Activated naive CD8-positive, alpha-beta T cell treated with anti-CD3 and anti-CD28 coated beads, Interleukin-2, amount 10 ng/mL, durations not matched to agents 7 days and 5 days (primary cell): Measurements from ENCODE around the gene GTF3C5. TPM values are rescaled to one million over a fixed set of nuclear protein-coding genes. Genes with fewer than 3 reads are reported as not detected.
"Not testable (repeated sequence)": the region's sequence is repeated elsewhere in the genome, so short reads cannot be mapped to it uniquely, and the experiment has no call there.

ENCODE experiments used
- ATAC-seq: fragments of 150-1000 bp; cut with Tn5 transposase; one replicate; pipeline ENCODE4 v1.10.0; 2021; ENCODE audit warnings: low read depth, moderate library complexity
- POLR2A ChIA-PET: fragments of 350-600 bp; sonication (Branson Sonifier 250); formaldehyde crosslinking; loops from one replicate; lab custom pipeline; 2021; ENCODE audit warnings: antibody characterized with exemption; lab: Charles Lee
- DNase-seq: peaks from one replicate; pipeline ENCODE4 v3.0.0; 2021
- H3K27ac Mint-ChIP-seq: one replicate; pipeline ENCODE4 v1.8.0; 2022; ENCODE audit warnings: mild to moderate bottlenecking, mixed read lengths
- H3K27me3 Mint-ChIP-seq: one replicate; pipeline ENCODE4 v1.8.0; 2022; ENCODE audit warnings: mild to moderate bottlenecking, moderate library complexity, mixed read lengths
- H3K36me3 Mint-ChIP-seq: one replicate; pipeline ENCODE4 v1.8.0; 2021; ENCODE audit warnings: mild to moderate bottlenecking, mixed read lengths
- H3K4me1 Mint-ChIP-seq: one replicate; pipeline ENCODE4 v1.8.0; 2021; ENCODE audit warnings: mixed read lengths
- H3K4me3 Mint-ChIP-seq: one replicate; pipeline ENCODE4 v1.8.0; 2022; ENCODE audit warnings: mild to moderate bottlenecking, moderate library complexity, mixed read lengths
- H3K9me3 Mint-ChIP-seq: one replicate; pipeline ENCODE4 v1.8.0; 2021; ENCODE audit warnings: mixed read lengths
- total RNA-seq, 2 experiments: library from RNA; stranded (reverse); gene quantifications; one replicate each; pipeline ENCODE4 v1.2.3, GENCODE V29; 2021

Gene GTF3C5
- total RNA-seq, 2 experiments from 2014 or later, result 86.4 to 97.5 TPM

DNA sequence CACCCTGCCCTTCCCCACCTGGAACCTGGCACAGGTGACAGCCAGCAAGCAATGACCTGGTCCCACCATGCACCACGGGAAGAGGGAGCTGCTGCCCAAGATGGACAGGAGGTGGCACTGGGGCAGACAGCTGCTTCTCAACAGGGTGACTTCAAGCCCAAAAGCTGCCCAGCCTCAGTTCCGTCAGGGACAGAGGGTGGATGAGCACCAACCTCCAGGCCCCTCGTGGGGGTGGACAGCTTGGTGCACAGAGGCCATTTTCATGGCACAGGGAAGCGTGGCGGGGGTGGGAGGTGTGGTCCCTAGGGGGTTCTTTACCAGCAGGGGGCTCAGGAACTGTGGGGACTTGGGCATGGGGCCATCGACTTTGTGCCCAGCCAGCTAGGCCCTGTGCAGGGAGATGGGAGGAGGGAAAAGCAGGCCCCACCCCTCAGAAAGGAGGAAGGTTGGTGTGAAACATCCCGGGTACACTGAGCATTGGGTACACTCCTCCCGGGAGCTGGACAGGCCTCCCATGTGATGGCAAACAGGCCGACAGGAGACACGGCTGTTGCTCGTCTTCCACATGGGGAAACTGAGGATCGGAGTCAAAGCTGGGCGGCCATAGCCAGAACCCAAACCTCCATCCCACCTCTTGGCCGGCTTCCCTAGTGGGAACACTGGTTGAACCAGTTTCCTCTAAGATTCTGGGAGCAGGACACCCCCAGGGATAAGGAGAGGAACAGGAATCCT lies 32.9 kb downstream of the GTF3C5 start:
- H3K36me3 Mint-ChIP-seq, result no peaks in the 10 kb centered on the region
- H3K4me3 Mint-ChIP-seq, result no peak overlapping the region
- H3K9me3 Mint-ChIP-seq, result no peaks in the 10 kb centered on the region
- POLR2A ChIA-PET, result interaction anchor here (0.5 to 1.7 kb wide), 2 partner anchors 33 to 63 kb away, joined by 3 to 7 read pairs; partner anchors contain the start of gene GTF3C5
- H3K4me1 Mint-ChIP-seq, result peaks cover 22% of the 10 kb centered on the region
- no peak for DNase-seq
- no peak for ATAC-seq
- H3K27ac Mint-ChIP-seq, result no peak overlapping the region
- no peaks in the 10 kb centered on the region for H3K27me3 Mint-ChIP-seq

DNA sequence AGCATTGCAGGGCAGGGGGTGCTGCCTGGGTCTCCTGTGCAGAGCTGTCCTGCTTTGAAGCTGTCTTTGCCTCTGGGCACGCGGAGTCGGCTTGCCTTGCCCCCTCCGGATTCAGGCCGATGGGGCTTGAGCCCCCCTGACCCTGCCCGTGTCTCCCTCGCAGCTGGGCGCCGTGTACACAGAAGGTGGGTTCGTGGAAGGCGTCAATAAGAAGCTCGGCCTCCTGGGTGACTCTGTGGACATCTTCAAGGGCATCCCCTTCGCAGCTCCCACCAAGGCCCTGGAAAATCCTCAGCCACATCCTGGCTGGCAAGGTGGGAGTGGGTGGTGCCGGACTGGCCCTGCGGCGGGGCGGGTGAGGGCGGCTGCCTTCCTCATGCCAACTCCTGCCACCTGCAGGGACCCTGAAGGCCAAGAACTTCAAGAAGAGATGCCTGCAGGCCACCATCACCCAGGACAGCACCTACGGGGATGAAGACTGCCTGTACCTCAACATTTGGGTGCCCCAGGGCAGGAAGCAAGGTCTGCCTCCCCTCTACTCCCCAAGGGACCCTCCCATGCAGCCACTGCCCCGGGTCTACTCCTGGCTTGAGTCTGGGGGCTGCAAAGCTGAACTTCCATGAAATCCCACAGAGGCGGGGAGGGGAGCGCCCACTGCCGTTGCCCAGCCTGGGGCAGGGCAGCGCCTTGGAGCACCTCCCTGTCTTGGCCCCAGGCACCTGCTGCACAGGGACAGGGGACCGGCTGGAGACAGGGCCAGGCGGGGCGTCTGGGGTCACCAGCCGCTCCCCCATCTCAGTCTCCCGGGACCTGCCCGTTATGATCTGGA lies 33.7 kb downstream of the GTF3C5 start:
- POLR2A ChIA-PET, result interaction anchor here (0.5 to 1.7 kb wide), 2 partner anchors 34 to 62 kb away, joined by 3 to 7 read pairs; partner anchors contain the start of gene GTF3C5
- no peaks in the 10 kb centered on the region for H3K9me3 Mint-ChIP-seq
- peaks cover 14% of the 10 kb centered on the region for H3K4me1 Mint-ChIP-seq
- no peak overlapping the region for H3K27ac Mint-ChIP-seq
- H3K4me3 Mint-ChIP-seq, result no peak overlapping the region
- no peak for ATAC-seq
- no peak for DNase-seq
- no peaks in the 10 kb centered on the region for H3K36me3 Mint-ChIP-seq
- no peaks in the 10 kb centered on the region for H3K27me3 Mint-ChIP-seq

DNA sequence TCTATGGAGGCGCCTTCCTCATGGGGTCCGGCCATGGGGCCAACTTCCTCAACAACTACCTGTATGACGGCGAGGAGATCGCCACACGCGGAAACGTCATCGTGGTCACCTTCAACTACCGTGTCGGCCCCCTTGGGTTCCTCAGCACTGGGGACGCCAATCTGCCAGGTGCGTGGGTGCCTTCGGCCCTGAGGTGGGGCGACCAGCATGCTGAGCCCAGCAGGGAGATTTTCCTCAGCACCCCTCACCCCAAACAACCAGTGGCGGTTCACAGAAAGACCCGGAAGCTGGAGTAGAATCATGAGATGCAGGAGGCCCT lies 34.2 kb downstream of the GTF3C5 start:
- Mint-ChIP-seq H3K9me3 (no peaks in the 10 kb centered on the region), H3K4me3 (no peak overlapping the region), H3K27ac (no peak overlapping the region), H3K4me1 (peaks cover 10% of the 10 kb centered on the region), H3K27me3 (no peaks in the 10 kb centered on the region), H3K36me3 (no peaks in the 10 kb centered on the region)
- POLR2A ChIA-PET, result no interaction called here
- ATAC-seq (no peak), DNase-seq (no peak)

DNA sequence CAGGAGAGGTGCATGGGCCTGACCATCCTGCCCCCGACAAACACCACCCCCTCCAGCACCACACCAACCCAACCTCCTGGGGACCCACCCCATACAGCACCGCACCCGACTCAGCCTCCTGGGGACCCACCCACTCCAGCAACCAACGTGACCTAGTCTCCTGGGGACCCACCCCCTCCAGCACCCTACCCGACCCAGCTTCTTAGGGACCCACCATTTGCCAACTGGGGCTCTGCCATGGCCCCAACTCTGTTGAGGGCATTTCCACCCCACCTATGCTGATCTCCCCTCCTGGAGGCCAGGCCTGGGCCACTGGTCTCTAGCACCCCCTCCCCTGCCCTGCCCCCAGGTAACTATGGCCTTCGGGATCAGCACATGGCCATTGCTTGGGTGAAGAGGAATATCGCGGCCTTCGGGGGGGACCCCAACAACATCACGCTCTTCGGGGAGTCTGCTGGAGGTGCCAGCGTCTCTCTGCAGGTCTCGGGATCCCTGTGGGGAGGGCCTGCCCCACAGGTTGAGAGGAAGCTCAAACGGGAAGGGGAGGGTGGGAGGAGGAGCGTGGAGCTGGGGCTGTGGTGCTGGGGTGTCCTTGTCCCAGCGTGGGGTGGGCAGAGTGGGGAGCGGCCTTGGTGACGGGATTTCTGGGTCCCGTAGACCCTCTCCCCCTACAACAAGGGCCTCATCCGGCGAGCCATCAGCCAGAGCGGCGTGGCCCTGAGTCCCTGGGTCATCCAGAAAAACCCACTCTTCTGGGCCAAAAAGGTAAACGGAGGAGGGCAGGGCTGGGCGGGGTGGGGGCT lies 35.6 kb downstream of the GTF3C5 start:
- H3K27me3 Mint-ChIP-seq, result no peaks in the 10 kb centered on the region
- no peaks in the 10 kb centered on the region for H3K9me3 Mint-ChIP-seq
- no peak for DNase-seq
- H3K27ac Mint-ChIP-seq, result no peak overlapping the region
- POLR2A ChIA-PET, result interaction anchor here (1.0 kb wide), 1 partner anchor 37 kb away, joined by 3 read pairs; no protein-coding TSS in a partner anchor
- no peak overlapping the region for H3K4me3 Mint-ChIP-seq
- ATAC-seq, result no peak
- peaks cover 5% of the 10 kb centered on the region for H3K4me1 Mint-ChIP-seq
- no peaks in the 10 kb centered on the region for H3K36me3 Mint-ChIP-seq

DNA sequence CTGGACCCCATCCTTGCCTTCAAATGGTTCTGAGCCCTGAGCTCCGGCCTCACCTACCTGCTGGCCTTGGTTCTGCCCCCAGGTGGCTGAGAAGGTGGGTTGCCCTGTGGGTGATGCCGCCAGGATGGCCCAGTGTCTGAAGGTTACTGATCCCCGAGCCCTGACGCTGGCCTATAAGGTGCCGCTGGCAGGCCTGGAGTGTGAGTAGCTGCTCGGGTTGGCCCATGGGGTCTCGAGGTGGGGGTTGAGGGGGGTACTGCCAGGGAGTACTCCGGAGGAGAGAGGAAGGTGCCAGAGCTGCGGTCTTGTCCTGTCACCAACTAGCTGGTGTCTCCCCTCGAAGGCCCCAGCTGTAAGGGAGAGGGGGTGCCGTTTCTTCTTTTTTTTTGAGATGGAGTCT lies 36.2 kb downstream of the GTF3C5 start:
- Mint-ChIP-seq H3K27ac (no peak overlapping the region), H3K4me3 (no peak overlapping the region), H3K36me3 (peaks cover 3% of the 10 kb centered on the region), H3K27me3 (no peaks in the 10 kb centered on the region), H3K9me3 (no peaks in the 10 kb centered on the region), H3K4me1 (peaks cover 5% of the 10 kb centered on the region)
- POLR2A ChIA-PET, result interaction anchor here (1.0 kb wide), 1 partner anchor 38 kb away, joined by 3 read pairs; no protein-coding TSS in a partner anchor
- ATAC-seq (no peak), DNase-seq (no peak)

DNA sequence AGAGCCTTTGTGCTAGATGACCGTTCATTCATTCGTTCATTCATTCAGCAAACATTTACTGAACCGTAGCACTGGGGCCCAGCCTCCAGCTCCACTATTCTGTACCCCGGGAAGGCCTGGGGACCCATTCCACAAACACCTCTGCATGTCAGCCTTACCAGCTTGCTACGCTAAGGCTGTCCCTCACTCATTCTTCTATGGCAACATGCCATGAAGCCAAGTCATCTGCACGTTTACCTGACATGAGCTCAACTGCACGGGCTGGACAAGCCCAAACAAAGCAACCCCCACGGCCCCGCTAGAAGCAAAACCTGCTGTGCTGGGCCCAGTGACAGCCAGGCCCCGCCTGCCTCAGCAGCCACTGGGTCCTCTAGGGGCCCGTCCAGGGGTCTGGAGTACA lies 37.0 kb downstream of the GTF3C5 start:
- no peak for DNase-seq
- POLR2A ChIA-PET, result no interaction called here
- no peak overlapping the region for H3K27ac Mint-ChIP-seq
- peaks cover 2% of the 10 kb centered on the region for H3K27me3 Mint-ChIP-seq
- peaks cover 3% of the 10 kb centered on the region for H3K36me3 Mint-ChIP-seq
- H3K9me3 Mint-ChIP-seq, result no peaks in the 10 kb centered on the region
- ATAC-seq, result no peak
- H3K4me3 Mint-ChIP-seq, result no peak overlapping the region
- peaks cover 3% of the 10 kb centered on the region for H3K4me1 Mint-ChIP-seq

DNA sequence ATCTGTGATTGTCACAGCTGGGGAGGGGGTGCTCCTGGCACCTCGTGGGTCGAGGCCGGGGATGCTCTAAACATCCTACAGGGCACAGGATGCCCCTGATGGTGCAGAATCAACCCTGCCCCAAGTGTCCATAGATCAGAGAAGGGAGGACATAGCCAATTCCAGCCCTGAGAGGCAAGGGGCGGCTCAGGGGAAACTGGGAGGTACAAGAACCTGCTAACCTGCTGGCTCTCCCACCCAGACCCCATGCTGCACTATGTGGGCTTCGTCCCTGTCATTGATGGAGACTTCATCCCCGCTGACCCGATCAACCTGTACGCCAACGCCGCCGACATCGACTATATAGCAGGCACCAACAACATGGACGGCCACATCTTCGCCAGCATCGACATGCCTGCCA lies 37.6 kb downstream of the GTF3C5 start:
- H3K9me3 Mint-ChIP-seq, H3K27me3 Mint-ChIP-seq, H3K4me1 Mint-ChIP-seq, DNase-seq, ATAC-seq, POLR2A ChIA-PET, H3K4me3 Mint-ChIP-seq, H3K27ac Mint-ChIP-seq, H3K36me3 Mint-ChIP-seq: not testable (repeated sequence)

DNA sequence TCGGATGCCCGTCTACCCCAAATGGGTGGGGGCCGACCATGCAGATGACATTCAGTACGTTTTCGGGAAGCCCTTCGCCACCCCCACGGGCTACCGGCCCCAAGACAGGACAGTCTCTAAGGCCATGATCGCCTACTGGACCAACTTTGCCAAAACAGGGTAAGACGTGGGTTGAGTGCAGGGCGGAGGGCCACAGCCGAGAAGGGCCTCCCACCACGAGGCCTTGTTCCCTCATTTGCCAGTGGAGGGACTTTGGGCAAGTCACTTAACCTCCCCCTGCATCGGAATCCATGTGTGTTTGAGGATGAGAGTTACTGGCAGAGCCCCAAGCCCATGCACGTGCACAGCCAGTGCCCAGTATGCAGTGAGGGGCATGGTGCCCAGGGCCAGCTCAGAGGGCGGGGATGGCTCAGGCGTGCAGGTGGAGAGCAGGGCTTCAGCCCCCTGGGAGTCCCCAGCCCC lies 39.7 kb downstream of the GTF3C5 start:
- H3K36me3 Mint-ChIP-seq, H3K4me1 Mint-ChIP-seq, H3K9me3 Mint-ChIP-seq, H3K27me3 Mint-ChIP-seq, H3K4me3 Mint-ChIP-seq, DNase-seq, ATAC-seq, H3K27ac Mint-ChIP-seq, POLR2A ChIA-PET: not testable (repeated sequence)

DNA sequence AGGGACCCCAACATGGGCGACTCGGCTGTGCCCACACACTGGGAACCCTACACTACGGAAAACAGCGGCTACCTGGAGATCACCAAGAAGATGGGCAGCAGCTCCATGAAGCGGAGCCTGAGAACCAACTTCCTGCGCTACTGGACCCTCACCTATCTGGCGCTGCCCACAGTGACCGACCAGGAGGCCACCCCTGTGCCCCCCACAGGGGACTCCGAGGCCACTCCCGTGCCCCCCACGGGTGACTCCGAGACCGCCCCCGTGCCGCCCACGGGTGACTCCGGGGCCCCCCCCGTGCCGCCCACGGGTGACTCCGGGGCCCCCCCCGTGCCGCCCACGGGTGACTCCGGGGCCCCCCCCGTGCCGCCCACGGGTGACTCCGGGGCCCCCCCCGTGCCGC lies 40.2 kb downstream of the GTF3C5 start:
- H3K4me1 Mint-ChIP-seq, ATAC-seq, H3K9me3 Mint-ChIP-seq, DNase-seq, H3K27me3 Mint-ChIP-seq, H3K36me3 Mint-ChIP-seq, H3K27ac Mint-ChIP-seq, H3K4me3 Mint-ChIP-seq, POLR2A ChIA-PET: not testable (repeated sequence)

DNA sequence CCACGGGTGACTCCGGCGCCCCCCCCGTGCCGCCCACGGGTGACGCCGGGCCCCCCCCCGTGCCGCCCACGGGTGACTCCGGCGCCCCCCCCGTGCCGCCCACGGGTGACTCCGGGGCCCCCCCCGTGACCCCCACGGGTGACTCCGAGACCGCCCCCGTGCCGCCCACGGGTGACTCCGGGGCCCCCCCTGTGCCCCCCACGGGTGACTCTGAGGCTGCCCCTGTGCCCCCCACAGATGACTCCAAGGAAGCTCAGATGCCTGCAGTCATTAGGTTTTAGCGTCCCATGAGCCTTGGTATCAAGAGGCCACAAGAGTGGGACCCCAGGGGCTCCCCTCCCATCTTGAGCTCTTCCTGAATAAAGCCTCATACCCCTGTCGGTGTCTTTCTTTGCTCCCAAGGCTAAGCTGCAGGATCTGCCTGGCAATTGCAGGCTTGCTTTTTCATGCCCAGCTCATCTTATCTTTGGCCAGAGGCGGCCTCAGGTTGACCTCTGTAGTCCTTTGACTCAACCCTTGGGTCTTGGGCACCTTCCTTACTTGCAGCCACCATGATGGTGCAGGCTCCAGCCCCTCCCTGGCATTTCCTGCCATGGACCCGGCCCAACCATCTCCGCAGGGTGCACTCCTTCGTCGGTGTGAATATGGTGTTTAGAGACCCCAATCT lies 40.8 kb downstream of the GTF3C5 start:
- Mint-ChIP-seq H3K4me1 (no peaks in the 10 kb centered on the region), H3K36me3 (peaks cover 3% of the 10 kb centered on the region), H3K9me3 (no peaks in the 10 kb centered on the region), H3K27me3 (peaks cover 12% of the 10 kb centered on the region), H3K27ac (no peak overlapping the region), H3K4me3 (no peak overlapping the region)
- DNase-seq, result no peak
- ATAC-seq, result no peak
- POLR2A ChIA-PET, result no interaction called here

DNA sequence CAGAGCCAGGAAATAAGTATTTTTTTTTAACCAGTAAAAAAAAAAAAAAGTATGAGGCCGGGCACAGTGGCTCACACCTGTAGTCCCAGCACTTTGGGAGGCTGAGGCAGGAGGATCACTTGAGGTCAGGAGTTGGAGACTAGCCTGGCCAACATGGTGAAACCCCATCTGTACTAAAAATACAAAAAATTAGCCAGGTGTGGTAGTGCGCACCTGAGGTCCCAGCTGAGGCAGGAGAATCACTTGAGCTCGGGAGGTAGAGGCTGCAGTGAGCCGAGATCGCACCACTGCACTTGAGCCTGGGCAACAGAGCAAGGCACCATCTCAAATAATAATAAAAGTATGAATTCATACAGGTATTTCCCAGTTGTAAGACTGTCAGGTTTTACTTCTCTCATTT lies 41.4 kb downstream of the GTF3C5 start:
- H3K36me3 Mint-ChIP-seq, H3K4me3 Mint-ChIP-seq, POLR2A ChIA-PET, H3K9me3 Mint-ChIP-seq, H3K27ac Mint-ChIP-seq, DNase-seq, ATAC-seq, H3K4me1 Mint-ChIP-seq: not testable (repeated sequence)
- peaks cover 12% of the 10 kb centered on the region for H3K27me3 Mint-ChIP-seq

DNA sequence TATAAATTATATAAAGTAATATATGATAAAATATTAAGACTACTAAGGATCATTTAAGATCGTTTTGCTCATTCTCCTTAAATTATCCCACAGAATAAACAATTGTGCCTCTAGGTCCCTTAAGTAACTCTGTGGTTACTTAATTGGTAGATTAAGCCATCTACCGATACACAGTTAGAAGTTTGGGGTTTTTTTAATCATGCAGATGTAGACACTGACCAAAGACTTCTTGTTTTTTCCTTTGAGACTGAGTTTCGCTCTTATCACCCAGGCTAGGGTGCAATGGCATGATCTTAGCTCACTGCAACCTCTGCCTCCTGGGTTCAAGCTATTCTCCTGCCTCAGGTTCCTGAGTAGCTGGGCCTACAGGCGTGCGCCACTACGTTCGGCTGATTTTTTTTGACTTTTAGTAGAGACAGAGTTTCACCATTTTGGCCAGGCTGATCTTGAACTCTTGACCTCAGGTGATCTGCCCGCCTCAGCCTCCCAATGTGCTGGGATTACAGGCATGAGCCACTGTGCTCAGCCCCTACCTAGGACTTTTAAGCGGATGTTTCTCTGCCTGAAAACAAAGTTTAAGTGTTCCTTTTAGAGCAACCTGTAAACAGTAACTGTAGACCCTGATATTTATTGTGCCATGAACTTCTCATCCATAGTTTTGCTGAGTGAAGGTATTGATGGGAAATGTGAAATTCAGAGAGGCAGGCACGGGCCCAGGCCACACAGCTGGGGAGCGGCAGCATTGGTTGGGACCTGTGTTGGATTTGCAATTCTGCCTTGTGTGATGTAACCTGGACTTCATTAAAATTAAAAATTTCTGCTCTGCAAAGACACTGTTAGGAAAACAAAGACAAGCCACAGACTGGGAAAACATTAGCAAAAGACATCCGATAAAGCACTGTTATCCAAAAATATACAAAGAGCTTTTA lies 42.6 kb downstream of the GTF3C5 start:
- Mint-ChIP-seq H3K4me3 (no peak overlapping the region), H3K36me3 (peaks cover 3% of the 10 kb centered on the region), H3K4me1 (no peaks in the 10 kb centered on the region), H3K27ac (no peak overlapping the region), H3K9me3 (no peaks in the 10 kb centered on the region), H3K27me3 (peaks cover 12% of the 10 kb centered on the region)
- POLR2A ChIA-PET, result no interaction called here
- no peak for ATAC-seq
- DNase-seq, result no peak
